Panc1 (cell line): ENCODE results near the gene PLCB4. TPM values are rescaled to one million over a fixed set of nuclear protein-coding genes. Genes with fewer than 3 reads are reported as not detected.

Experiments
- ATAC-seq: fragments of 200-7000 bp; cut with Tn5 transposase; 2 replicates; pipeline ENCODE4 v1.9.1; 2020; ENCODE audit warnings: mild to moderate bottlenecking, moderate library complexity
- BruUV-seq: library from RNA; stranded (reverse); fragments of 400-500 nt; replicated peaks from 2 replicates; lab custom pipeline; 2021; lab: Mats Ljungman, UMichigan
- CTCF ChIA-PET: fragments of 300-600 bp; sonication (Branson Sonifier 250); formaldehyde crosslinking; loops from one replicate; lab custom pipeline; 2022; ENCODE audit warnings: antibody characterized with exemption; lab: Charles Lee
- POLR2A ChIA-PET: fragments of 300-600 bp; sonication (Branson Sonifier 250); formaldehyde crosslinking; loops from one replicate; lab custom pipeline; 2022; ENCODE audit warnings: antibody characterized with exemption; lab: Charles Lee
- DNase-seq: peaks from one replicate; pipeline ENCODE4 v3.0.0-alpha.2; 2010; ENCODE audit warnings: low read depth, low spot score
- H3K27ac ChIP-seq: 2 replicates; pipeline ENCODE4 v1.5.1; 2011; ENCODE audit warnings: mild to moderate bottlenecking, low read length, inconsistent platforms
- H3K27me3 ChIP-seq: fragments of 200-500 bp; sonication (Bioruptor generic); 2 replicates; pipeline ENCODE4 v1.6.0; 2014; ENCODE audit warnings: low read length, inconsistent platforms; ENCODE audit not compliant: control insufficient read depth, insufficient read depth
- H3K36me3 ChIP-seq: fragments of 200-500 bp; sonication (Bioruptor generic); 2 replicates; pipeline ENCODE4 v1.5.1; 2014; ENCODE audit warnings: inconsistent platforms, mild to moderate bottlenecking, low read length, moderate library complexity; ENCODE audit not compliant: control insufficient read depth, insufficient read depth
- H3K4me1 ChIP-seq: 2 replicates; pipeline ENCODE4 v1.5.1; 2011; ENCODE audit warnings: inconsistent platforms, mild to moderate bottlenecking, low read length, moderate library complexity; ENCODE audit not compliant: control insufficient read depth, insufficient read depth
- H3K4me3 ChIP-seq, 2 experiments: 2 replicates each; pipeline ENCODE4 v1.5.1; 2011 to 2012; ENCODE audit warnings: low read depth in 2 of 2, low read length in 2 of 2, mild to moderate bottlenecking in 2 of 2, inconsistent platforms in 1 of 2, moderate library complexity in 1 of 2
- H3K9me3 ChIP-seq: fragments of 200-500 bp; sonication (Bioruptor generic); 2 replicates; pipeline ENCODE4 v1.5.1; 2014; ENCODE audit warnings: low read depth, mild to moderate bottlenecking, inconsistent platforms, low read length, moderate library complexity; ENCODE audit not compliant: control insufficient read depth, insufficient read depth
- CTCF ChIP-seq: fragments of 450-650 bp; IDR thresholded peaks from 2 replicates; pipeline ENCODE4 v1.5.1; 2017; ENCODE audit warnings: mild to moderate bottlenecking
- POLR2AphosphoS5 ChIP-seq: IDR thresholded peaks from 2 replicates; pipeline ENCODE4 v1.6.1; 2012; ENCODE audit warnings: mild to moderate bottlenecking, low read depth, low read length, moderate library complexity
- REST ChIP-seq, 2 experiments: IDR thresholded peaks; 2 replicates each; pipeline ENCODE4 v1.6.1; 2011 to 2012; ENCODE audit warnings: low read depth in 2 of 2, control low read depth in 1 of 2, low read length in 1 of 2, mild to moderate bottlenecking in 1 of 2, moderate library complexity in 1 of 2; ENCODE audit not compliant: insufficient read depth in 1 of 2
- SIN3A ChIP-seq: IDR thresholded peaks from 2 replicates; pipeline ENCODE4 v1.6.1; 2012; ENCODE audit warnings: low read depth, mild to moderate bottlenecking, low read length, moderate library complexity, borderline replicate concordance; ENCODE audit not compliant: insufficient read depth
- TCF7L2 ChIP-seq: IDR thresholded peaks from 2 replicates; pipeline ENCODE4 v1.6.1; 2011; ENCODE audit warnings: mild to moderate bottlenecking, low read depth, low read length, inconsistent platforms
- in situ Hi-C: cut with HindIII; loops from 2 replicates; pipeline ENCODE4 v1.10.0; 2016; ENCODE audit warnings: low sequenced_read_pairs, low pct_unique_long_range_greater_than_20kb
- intact Hi-C: fragments of 100-400 bp; cut with micrococcal nuclease; formaldehyde crosslinking; loops from one replicate; pipeline ENCODE4 v1.10.0; 2022; ENCODE audit not compliant: unreplicated experiment
- total RNA-seq: library from RNA; stranded (reverse); gene quantifications from one replicate; pipeline ENCODE4 v1.2.1, GENCODE V29; 2021; ENCODE audit not compliant: unreplicated experiment

PLCB4 gene
- total RNA-seq, 1 experiment from 2014 or later, result 1.5 TPM

- no TSS peak for BruUV-seq
- Histone ChIP-seq H3K27me3 (no peaks in the 10 kb centered on the region), H3K4me1 (no peaks in the 10 kb centered on the region), H3K36me3 (no peaks in the 10 kb centered on the region), H3K4me3 (no peak overlapping the region), H3K9me3 (no peaks in the 10 kb centered on the region), H3K27ac (no peak overlapping the region)
- in situ Hi-C loops, result no loop called here
- intact Hi-C loops, result no loop called here
- POLR2A ChIA-PET, result no interaction called here
- CTCF ChIA-PET, result no interaction called here
- ATAC-seq (no peak), DNase-seq (no peak)
- no peak for TF ChIP-seq CTCF
- no peak for TF ChIP-seq TCF7L2
- TF ChIP-seq POLR2AphosphoS5, result no peak
- TF ChIP-seq SIN3A, result no peak
- TF ChIP-seq REST (IDR thresholded peaks at IDR 0.05; ENCODE audit: insufficient read depth in 1 of 2, low read depth in 2 of 2, low read length in 1 of 2), result no peak
Measured at GRCh38 chr20:9261781-9262180, 192.9 kb downstream of the PLCB4 start.

GRCh38 chr20:9262653-9263194 lies 193.8 kb downstream of the PLCB4 start:
- no peak overlapping the region for H3K4me3 ChIP-seq
- no TSS peak for BruUV-seq
- H3K4me1 ChIP-seq, result no peaks in the 10 kb centered on the region
- no peaks in the 10 kb centered on the region for H3K9me3 ChIP-seq
- no peak for ATAC-seq
- no peak overlapping the region for H3K27ac ChIP-seq
- ChIA-PET POLR2A (no interaction called here), CTCF (no interaction called here)
- no peaks in the 10 kb centered on the region for H3K27me3 ChIP-seq
- no peaks in the 10 kb centered on the region for H3K36me3 ChIP-seq
- in situ Hi-C loops (no loop called here), intact Hi-C loops (no loop called here)
- TF ChIP-seq REST (IDR thresholded peaks at IDR 0.05; ENCODE audit: insufficient read depth in 1 of 2, low read depth in 2 of 2, low read length in 1 of 2) (no peak), CTCF (no peak), TCF7L2 (no peak), SIN3A (no peak), POLR2AphosphoS5 (no peak)
- no peak for DNase-seq
